HCT116 (cell line): ENCODE data around the gene TET2. TPM values are rescaled to one million over a fixed set of nuclear protein-coding genes. Genes with fewer than 3 reads are reported as not detected.

ENCODE experiments used
- ATAC-seq: fragments of 200-7000 bp; cut with Tn5 transposase; 2 replicates; pipeline ENCODE4 v1.9.1; 2020; ENCODE audit warnings: mild to moderate bottlenecking, moderate library complexity
- BruUV-seq: library from RNA; stranded (reverse); fragments of 400-500 nt; replicated peaks from 2 replicates; lab custom pipeline; 2021; lab: Mats Ljungman, UMichigan
- CTCF ChIA-PET: fragments of 300-600 bp; sonication (Branson Sonifier 250); formaldehyde crosslinking; loops from one replicate; lab custom pipeline; 2021; ENCODE audit warnings: antibody characterized with exemption; lab: Charles Lee
- POLR2A ChIA-PET: fragments of 300-600, 350-600 bp; sonication (Branson Sonifier 250); formaldehyde crosslinking; loops from one replicate; lab custom pipeline; 2021; ENCODE audit warnings: antibody characterized with exemption; lab: Charles Lee
- RAD21 ChIA-PET, 2 experiments: fragments of 300-600 bp; sonication (Branson Sonifier 250); formaldehyde crosslinking; loops; one replicate each; lab custom pipeline; 2023; ENCODE audit warnings: low total read pairs in 2 of 2; ENCODE audit not compliant: uncharacterized antibody in 2 of 2, unreplicated experiment in 2 of 2, low non-redundant PET in 1 of 2; lab: Charles Lee
- DNase-seq: peaks from one replicate; pipeline ENCODE4 v3.0.0-alpha.2; 2010; ENCODE audit warnings: low read depth, low spot score
- H2AFZ ChIP-seq: fragments of 200-600 bp; shearing (Covaris generic), sonication (generic); 2 replicates; pipeline ENCODE4 v1.6.1; 2017; ENCODE audit warnings: low read depth, mixed run types, mixed read lengths, antibody characterized with exemption, low read length; ENCODE audit not compliant: poor library complexity, severe bottlenecking
- H3K27ac ChIP-seq: 2 replicates; pipeline ENCODE4 v1.5.1; 2012; ENCODE audit warnings: low read depth, low read length
- H3K27me3 ChIP-seq: fragments of 200-600 bp; sonication (generic); 2 replicates; pipeline ENCODE4 v1.6.1; 2016; ENCODE audit warnings: mixed run types, low read length, mixed read lengths; ENCODE audit not compliant: insufficient read depth
- H3K36me3 ChIP-seq, 2 experiments: fragments of 200-500 bp in 1 of 2; fragments of 200-600 bp in 1 of 2; sonication (Bioruptor generic) in 1 of 2; sonication (generic) in 1 of 2; 2 replicates each; pipeline versions ENCODE4 v1.5.1 to v1.6.1; 2014 to 2016; ENCODE audit warnings: low read length in 2 of 2, inconsistent platforms in 1 of 2, mixed read lengths in 1 of 2, mixed run types in 1 of 2; ENCODE audit not compliant: insufficient read depth in 2 of 2, control insufficient read depth in 1 of 2
- H3K4me1 ChIP-seq, 2 experiments: fragments of 200-600 bp in 1 of 2; sonication (generic) in 1 of 2; 2 replicates each; pipeline versions ENCODE4 v1.5.1 to v1.6.1; 2012 to 2017; ENCODE audit warnings: low read length in 2 of 2, inconsistent platforms in 1 of 2, mild to moderate bottlenecking in 1 of 2, mixed read lengths in 1 of 2, mixed run types in 1 of 2, moderate library complexity in 1 of 2; ENCODE audit not compliant: insufficient read depth in 2 of 2, control insufficient read depth in 1 of 2
- H3K4me2 ChIP-seq: fragments of 200-600 bp; sonication (generic); 2 replicates; pipeline ENCODE4 v1.6.1; 2017; ENCODE audit warnings: mixed run types, low read length, mixed read lengths
- H3K4me3 ChIP-seq, 2 experiments: fragments of 200-600 bp in 1 of 2; sonication (generic) in 1 of 2; replicated peaks in 1 of 2; 2 replicates each; pipeline ENCODE4 v1.5.1; 2011 to 2016; ENCODE audit warnings: low read length in 2 of 2, control low read depth in 1 of 2, low read depth in 1 of 2, mild to moderate bottlenecking in 1 of 2, mixed read lengths in 1 of 2, mixed run types in 1 of 2
- H3K79me2 ChIP-seq: fragments of 200-600 bp; sonication (generic); 2 replicates; pipeline ENCODE4 v1.6.1; 2017; ENCODE audit warnings: mild to moderate bottlenecking, mixed run types, low read length, moderate library complexity, mixed read lengths; ENCODE audit not compliant: insufficient read depth
- H3K9ac ChIP-seq: fragments of 200-600 bp; sonication (generic); 2 replicates; pipeline ENCODE4 v1.6.1; 2016; ENCODE audit warnings: low read length, mixed read lengths
- H3K9me2 ChIP-seq: fragments of 200-600 bp; sonication (generic), shearing (Covaris generic); 2 replicates; pipeline ENCODE4 v1.6.1; 2017; ENCODE audit warnings: mixed run types, mild to moderate bottlenecking, moderate library complexity; ENCODE audit not compliant: insufficient read depth
- H3K9me3 ChIP-seq, 2 experiments: fragments of 200-500 bp in 1 of 2; fragments of 200-600 bp in 1 of 2; sonication (Bioruptor generic) in 1 of 2; sonication (generic) in 1 of 2; 2 replicates each; pipeline ENCODE4 v1.6.1; 2014 to 2017; ENCODE audit warnings: low read length in 2 of 2, mixed read lengths in 2 of 2, inconsistent platforms in 1 of 2, low read depth in 1 of 2, mild to moderate bottlenecking in 1 of 2, mixed run types in 1 of 2, moderate library complexity in 1 of 2; ENCODE audit not compliant: control insufficient read depth in 1 of 2, insufficient read depth in 1 of 2
- H4K20me1 ChIP-seq: fragments of 200-600 bp; sonication (generic), shearing (Covaris generic); 2 replicates; pipeline ENCODE4 v1.6.1; 2017; ENCODE audit warnings: mixed run types, mild to moderate bottlenecking, moderate library complexity; ENCODE audit not compliant: insufficient read depth
- CEBPB ChIP-seq: IDR thresholded peaks from 2 replicates; pipeline ENCODE4 v1.6.1; 2012; ENCODE audit warnings: low read depth
- CTCF ChIP-seq, 3 experiments: fragments of 200-600 bp in 1 of 3; sonication (generic) in 1 of 3; IDR thresholded peaks in 2 of 3; conservative IDR thresholded peaks in 1 of 3; 2 replicates each; pipeline ENCODE4 v1.5.1; 2012 to 2017; ENCODE audit warnings: low read depth in 2 of 3, low read length in 2 of 3, antibody characterized with exemption in 1 of 3, borderline replicate concordance in 1 of 3, control low read depth in 1 of 3, mild to moderate bottlenecking in 1 of 3, mixed read lengths in 1 of 3, mixed run types in 1 of 3, moderate library complexity in 1 of 3; ENCODE audit not compliant: insufficient read depth in 1 of 3
- MAX ChIP-seq: IDR thresholded peaks from 2 replicates; pipeline ENCODE4 v1.6.1; 2012
- SIN3A ChIP-seq: IDR thresholded peaks from 2 replicates; pipeline ENCODE4 v1.6.1; 2012; ENCODE audit warnings: low read depth
- ZBTB33 ChIP-seq: IDR thresholded peaks from 2 replicates; pipeline ENCODE4 v1.6.1; 2011; ENCODE audit warnings: mild to moderate bottlenecking, low read length, moderate library complexity; ENCODE audit not compliant: insufficient replicate concordance; ENCODE audit errors: extremely low read depth
- intact Hi-C: fragments of 100-400 bp; cut with micrococcal nuclease; formaldehyde crosslinking; loops from 2 replicates; pipeline ENCODE4 v1.10.0; 2022
- total RNA-seq: library from RNA; stranded (reverse); gene quantifications from one replicate; pipeline ENCODE4 v1.2.1, GENCODE V29; 2021; ENCODE audit not compliant: unreplicated experiment

TET2 gene
- total RNA-seq, 1 experiment from 2014 or later, result 9.7 TPM

- Histone ChIP-seq H4K20me1 (no peaks in the 10 kb centered on the region), H3K9me3 (peaks cover 0 to 6% of the 10 kb centered on the region in 2 experiments; a peak in 1 of 4 replicates), H3K36me3 (no peaks in the 10 kb centered on the region), H3K9me2 (no peaks in the 10 kb centered on the region), H2AFZ (no peak overlapping the region), H3K79me2 (no peaks in the 10 kb centered on the region), H3K4me3 (no peak overlapping the region), H3K4me1 (no peaks in the 10 kb centered on the region), H3K27me3 (no peaks in the 10 kb centered on the region), H3K4me2 (no peak overlapping the region), H3K27ac (no peak overlapping the region), H3K9ac (no peak overlapping the region)
- TF ChIP-seq MAX (no peak), CEBPB (no peak), ZBTB33 (no peak), CTCF (IDR thresholded peaks at IDR 0.05 in 2 of 3, conservative IDR thresholded peaks at IDR 0.05 in 1 of 3; ENCODE audit: borderline replicate concordance in 1 of 3, insufficient read depth in 1 of 3, low read depth in 2 of 3, low read length in 2 of 3) (no peak), SIN3A (no peak)
- no peak for ATAC-seq
- intact Hi-C loops, result no loop called here
- ChIA-PET POLR2A (no interaction called here), CTCF (no interaction called here), RAD21 (no interaction called here)
- no peak for DNase-seq
- no TSS peak for BruUV-seq
These were observed 159.6 kb downstream of the TET2 start for GRCh38 chr4:105306158-105306781.
